Gastrocnemius medialis (tissue), 4 donors: Measurements from ENCODE around the gene IRAK1.

Experiments used
- CTCF ChIP-seq, 5 experiments: fragments of 450-650 bp in 3 of 5; fragments of 200-600 bp in 2 of 5; sonication (generic) in 2 of 5; IDR thresholded peaks in 4 of 5; conservative IDR thresholded peaks in 1 of 5; 1 replicate in 4 of 5; 2 replicates in 1 of 5; pipeline ENCODE4 v1.5.1; 2016 to 2019; ENCODE audit warnings: antibody characterized with exemption in 5 of 5, mild to moderate bottlenecking in 3 of 5, moderate library complexity in 3 of 5
- POLR2A ChIP-seq, 2 donors: fragments of 450-650 bp; IDR thresholded peaks; one replicate each; pipeline ENCODE4 v1.6.1; 2017; ENCODE audit warnings: antibody characterized with exemption in 2 of 2, mild to moderate bottlenecking in 2 of 2, moderate library complexity in 2 of 2

GRCh38 chrX:154050113-154050495, 30.4 kb upstream of the IRAK1 start:
- TF ChIP-seq POLR2A (IDR thresholded peaks at IDR 0.05): no peak
- no peak for TF ChIP-seq CTCF (IDR thresholded peaks at IDR 0.05 in 4 of 5, conservative IDR thresholded peaks at IDR 0.05 in 1 of 5)
